Measurements from ENCODE around the gene GRK6.

GRK6 gene

DNA sequence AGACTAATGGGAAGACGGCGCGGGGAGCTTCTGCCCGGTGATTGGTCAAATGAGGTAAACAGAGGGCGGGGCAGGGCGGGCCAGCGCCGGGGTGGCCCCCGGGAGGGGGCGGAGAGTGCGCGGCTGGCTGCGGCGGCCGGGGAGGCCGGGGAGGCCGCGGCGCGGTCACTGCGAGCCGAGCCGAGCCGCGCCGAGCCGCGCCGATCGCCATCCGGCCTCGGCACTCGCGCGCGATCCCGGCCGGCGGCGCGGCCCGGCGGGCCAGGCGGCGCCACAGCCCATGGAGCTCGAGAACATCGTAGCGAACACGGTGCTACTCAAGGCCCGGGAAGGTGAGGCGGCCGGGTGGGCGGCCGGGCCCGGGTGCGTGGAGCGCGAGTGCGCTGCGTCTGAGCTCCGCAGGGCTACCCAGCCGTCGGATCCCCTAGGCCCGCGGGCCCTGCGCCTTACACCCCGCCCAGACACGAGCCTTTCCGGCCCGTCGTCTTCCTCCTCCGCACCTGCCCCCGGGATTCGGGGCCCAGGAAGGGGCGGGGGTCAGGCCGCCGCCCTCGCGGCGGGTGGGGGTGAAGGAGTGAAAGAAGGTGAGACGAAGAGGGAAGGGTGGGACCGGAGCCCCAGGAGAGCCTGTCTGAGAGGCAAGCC is at the start of gene GRK6:
Gene GRK6 (plus strand): TSS at position 111 of the 645 bp plus-strand sequence. CDS start 170 bp downstream, at position 281.
- peak; percentile 72 for DNase-seq

DNA sequence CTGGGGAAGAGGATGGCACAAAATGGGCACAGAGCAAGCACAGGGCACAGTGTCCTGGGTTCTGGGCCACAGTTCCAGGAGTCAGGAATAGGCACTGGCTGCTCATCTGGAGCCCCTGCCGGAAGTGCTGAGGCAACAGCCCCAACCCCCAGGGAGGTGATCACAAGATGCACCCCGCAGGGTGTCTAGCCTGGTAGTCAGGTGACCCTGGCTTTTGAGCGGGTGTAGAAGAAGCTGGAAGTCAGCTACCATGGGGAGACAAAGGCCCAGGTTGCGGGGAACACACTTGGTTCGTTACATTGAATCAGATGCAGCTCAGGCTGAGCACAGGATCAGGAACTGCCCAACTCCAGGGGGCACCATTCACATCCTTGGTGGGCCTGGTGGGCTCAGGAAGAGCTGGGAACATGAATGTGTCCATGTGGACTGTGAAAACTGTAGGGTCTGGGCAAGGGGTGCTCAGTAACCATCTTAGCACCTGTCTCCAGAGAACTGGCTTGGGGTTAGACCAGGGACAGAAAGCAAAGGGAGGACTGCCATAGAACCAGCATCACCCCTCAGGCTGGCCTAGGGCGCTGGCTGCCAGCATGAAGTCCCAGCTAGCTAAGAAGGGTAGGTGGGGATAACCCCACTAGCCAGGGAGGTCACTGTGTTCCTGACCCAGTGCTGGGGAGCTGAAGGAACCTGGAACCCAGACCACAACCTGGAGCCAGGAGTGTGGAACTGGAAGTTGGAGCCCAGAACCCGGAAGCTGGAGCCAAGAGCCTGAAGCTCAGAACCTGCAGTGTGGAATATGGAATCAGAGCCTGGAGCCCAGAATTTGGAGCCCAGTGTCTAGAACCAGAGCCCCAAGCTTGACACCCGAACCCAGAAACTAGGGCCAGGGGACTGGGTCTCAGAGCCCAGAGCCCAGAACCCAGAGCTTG is 48.4 kb upstream of the GRK6 start:
- no peak for DNase-seq

DNA sequence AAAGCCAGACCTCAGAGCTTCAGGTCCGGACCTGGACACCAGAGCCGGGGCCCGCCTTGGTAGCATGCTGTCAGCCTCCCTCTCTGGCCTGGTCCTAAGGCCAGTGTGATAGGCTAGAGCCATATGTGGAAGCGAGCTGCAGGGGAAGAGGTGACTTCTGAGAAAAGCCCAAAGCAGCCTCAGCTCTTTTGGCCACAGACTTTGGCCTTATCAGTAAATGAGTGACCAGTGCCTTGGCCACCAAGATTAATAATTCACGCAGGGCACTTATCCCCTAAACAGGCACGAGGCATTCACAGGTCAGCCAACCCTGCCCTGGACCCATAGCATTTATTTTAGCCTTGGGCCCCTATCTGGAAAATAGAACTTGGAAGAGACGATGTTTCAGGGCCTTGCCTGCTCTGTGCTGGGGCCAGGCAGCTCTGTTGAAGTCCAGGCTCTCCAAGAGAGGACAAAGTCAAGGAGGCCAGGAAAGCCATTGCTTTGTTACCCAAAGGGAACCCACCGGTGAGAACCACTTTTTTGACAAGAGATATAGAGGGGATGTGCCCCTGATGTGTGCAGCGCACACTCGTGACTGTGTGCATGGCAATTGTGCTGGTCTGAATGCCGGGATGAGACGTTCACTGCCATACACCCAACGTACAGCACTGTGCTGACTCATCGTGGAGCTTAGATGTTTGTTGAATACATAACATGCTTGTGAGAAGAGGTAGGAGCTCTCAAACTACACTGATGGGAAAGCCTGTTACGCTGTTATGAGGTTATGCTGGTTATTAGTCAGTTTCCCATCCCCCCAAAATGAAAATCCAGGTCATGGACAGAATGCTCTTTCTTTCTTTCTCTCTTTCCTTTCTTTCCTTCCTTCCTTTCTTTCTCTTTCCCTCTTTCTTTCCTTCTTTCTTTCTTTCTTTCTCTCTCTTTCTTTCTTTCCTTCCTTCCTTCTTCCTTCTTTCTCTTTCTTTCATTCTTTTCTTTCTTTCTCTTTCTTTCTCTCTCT is 47.3 kb upstream of the GRK6 start:
- DNase-seq = no peak

- DNase-seq = no peak
These were observed 45.7 kb upstream of the GRK6 start for GRCh38 chr5:177380805-177381126.

DNA sequence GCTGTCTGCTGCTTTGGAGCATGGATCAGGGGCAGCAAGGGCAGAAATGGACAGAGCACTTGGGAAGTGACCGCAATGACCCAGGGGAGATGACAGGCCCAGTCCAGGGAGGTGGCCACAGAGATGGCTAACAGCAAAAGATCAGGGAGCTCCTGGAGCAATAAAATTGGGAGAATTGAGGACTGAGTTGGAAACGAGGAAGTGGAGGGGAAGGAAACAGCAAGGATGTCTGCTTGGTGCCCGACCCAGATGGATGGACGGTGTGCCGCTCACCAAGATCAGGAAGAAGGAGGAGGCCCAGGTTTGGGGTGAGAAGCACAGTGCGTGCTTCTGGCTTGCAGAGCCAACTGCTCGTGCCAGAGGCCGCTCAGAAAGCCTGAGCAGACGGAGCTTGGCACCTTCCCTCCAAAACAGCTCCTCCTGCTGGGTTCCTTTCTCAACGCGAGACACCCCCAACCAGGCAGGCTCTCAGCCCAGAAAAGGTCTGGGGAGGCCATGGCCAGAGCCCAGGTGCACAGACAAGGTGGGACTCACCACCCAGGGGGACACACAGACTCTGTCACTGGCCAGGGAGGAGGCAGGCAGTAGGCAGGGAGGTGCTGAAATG is 44.0 kb upstream of the GRK6 start:
- peak; percentile 67 for DNase-seq

GRCh38 chr5:177383181-177383580 is 43.3 kb upstream of the GRK6 start:
- DNase-seq = no peak

DNA sequence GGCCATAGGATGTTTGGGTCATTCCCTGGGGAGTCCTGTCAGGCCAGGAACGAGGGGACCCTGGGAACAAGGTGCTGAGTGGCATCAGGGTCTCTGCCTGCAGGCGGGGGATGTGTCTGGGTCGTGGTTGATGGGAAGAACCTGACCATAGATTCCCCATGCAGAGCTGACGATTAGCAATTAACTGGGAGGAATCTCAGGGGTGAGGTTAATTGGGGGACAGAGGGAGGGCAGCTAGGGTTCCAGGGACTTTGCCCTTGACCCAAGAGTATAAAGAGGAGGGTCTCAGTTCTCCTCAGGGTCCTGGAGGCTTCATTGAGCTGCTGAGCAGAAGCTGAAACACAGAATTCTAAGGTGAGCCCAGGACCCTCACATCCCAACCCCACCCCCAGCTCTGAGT is 42.3 kb upstream of the GRK6 start, which contains the start of gene SLC34A1:
Gene SLC34A1 (plus strand): TSS at position 301 of the 400 bp plus-strand sequence. CDS start 1,308 bp downstream, outside the sequence.
- DNase-seq = no peak

DNA sequence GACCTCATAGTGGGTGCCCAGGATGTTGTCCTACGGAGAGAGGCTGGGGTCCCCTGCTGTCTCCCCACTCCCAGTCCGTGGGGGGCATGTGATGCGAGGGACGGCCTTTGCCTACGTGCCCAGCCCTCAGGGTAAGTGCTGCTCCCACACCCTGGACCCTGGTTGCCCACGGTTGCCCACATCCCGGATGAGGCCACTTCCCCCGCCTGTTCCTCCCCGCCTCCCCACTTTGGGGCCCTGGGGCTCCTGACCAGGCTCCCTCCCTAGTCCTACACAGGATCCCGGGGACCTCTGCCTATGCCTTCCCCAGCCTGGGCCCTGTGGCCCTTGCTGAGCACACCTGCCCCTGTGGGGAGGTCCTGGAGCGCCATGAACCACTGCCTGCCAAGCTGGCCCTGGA is 40.8 kb upstream of the GRK6 start:
- no peak for DNase-seq

- no peak for DNase-seq
These were observed 39.9 kb upstream of the GRK6 start for GRCh38 chr5:177386542-177386941.

- no peak for DNase-seq
These were observed 39.1 kb upstream of the GRK6 start for GRCh38 chr5:177387405-177387804.

DNA sequence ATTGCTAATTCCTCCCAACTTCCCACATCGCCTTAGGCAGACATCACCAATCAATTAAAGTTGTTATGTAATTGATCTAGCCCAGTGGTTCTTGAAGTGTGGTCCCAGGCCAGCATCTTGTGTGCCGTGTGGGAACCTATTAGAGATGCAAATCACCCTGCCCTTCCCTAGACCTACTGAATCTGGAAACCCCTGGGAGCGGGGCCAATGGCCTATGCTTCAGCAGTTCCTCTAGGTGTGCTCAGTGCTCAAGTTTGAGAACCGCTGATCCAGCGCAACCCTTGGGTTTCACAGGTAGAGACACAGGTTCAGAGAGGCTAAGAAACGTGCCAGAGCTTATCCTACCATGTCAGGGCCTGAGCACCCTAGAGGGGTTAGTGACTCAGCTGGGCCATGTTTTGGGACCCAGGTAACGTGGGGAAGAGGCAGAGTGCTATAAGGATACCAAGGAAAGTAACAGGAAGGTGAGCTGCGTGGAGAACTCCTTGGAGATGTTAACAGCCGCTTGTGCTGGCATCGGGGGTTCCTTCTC is 37.9 kb upstream of the GRK6 start:
- peak; percentile 38 for DNase-seq

GRCh38 chr5:177389241-177390169 is 37.0 kb upstream of the GRK6 start:
- DNase-seq = peak; percentile 43

DNA sequence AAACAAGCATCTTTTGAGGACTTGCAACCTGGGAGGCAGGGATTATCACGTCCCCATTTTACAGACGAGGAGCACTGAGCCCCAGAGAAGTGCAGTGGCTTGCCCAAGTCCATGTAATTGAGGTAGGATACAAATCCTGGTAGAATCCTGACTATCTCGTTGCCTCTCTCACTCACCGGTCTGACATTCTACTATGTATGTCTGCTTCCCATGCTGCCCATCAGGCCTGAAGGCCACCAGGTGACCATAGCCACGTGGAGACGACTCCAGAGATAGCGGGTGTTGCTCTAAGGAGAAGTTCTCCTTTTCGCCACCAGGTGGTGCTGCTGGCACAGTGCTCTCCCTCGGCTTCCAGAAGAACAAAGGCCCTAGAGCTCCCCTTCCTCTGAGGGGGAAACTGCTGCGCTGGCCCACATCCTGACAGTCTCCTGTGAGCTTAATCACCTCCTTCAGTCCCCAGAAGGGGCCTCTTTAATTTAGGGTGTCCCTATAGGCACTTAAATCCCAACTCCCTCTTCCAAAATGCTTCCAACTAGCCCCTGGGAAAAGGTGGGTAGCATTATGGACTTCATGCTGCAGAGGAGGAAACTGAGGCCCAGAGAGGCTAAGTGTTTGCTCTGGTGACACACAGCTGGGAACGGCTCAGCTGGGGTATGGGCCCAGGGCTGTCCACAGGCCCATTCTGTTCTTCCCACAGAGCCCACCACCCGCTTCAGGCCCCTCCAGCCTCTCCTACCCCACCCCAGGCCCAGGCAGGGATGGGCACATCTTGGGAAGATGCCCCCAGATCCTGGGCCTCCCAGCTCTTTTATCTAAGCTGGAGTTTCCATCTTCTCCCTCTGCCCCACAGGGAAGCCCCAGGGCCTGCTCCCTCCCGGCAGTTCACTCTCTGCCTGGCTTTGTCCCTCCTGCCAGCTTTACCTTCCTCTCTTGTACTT is 35.8 kb upstream of the GRK6 start:
- DNase-seq = peak; percentile 85

DNA sequence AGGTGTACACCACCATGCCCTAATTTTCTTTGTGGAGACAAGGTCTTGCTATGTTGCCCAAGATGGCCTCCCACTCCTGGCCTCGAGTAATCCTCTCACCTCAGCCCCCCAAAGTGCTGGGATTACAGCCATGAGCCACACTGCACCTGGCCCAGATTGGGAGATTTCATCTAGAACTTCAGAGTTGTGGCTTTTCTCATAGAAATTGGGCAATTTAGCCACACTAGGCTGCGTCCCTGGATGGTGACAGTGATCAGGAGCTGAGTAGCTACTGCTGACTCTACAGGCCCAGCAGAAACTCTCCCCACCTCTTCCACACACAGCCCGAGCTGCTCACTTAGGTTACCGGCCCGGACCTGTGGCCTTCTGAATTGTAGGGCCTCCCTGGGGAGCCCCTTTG is 33.7 kb upstream of the GRK6 start:
- no peak for DNase-seq

GRCh38 chr5:177393206-177393765 is 33.2 kb upstream of the GRK6 start:
- DNase-seq = no peak

GRCh38 chr5:177393990-177394389 is 32.5 kb upstream of the GRK6 start:
- no peak for DNase-seq

DNA sequence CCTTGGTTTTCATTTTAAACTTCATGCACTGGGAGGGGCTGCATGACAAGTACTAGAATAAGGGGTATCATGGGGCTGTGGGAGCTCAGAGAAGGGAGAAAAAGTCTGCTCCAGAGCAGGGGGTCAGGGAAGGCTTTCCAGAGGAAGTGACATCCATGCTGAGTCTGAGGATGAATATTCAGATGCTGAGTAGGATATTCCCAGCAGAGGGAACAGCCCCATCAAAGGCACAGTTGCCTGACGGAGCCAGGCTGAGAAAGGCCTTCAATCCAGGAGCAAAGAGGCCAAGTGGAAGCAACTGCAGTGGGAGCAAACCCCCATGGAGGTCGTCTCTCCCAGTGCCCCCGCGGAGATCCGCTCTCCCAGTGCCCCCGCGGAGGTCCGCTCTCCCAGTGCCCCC is 30.4 kb upstream of the GRK6 start:
- no peak for DNase-seq

GRCh38 chr5:177396807-177397206 is 29.7 kb upstream of the GRK6 start:
- DNase-seq = no peak

- DNase-seq = no peak
These were observed 28.5 kb upstream of the GRK6 start for GRCh38 chr5:177397875-177398390.

All from RPMI8226 (cell line).